PC-9 (cell line): Measurements from ENCODE around the gene EGFR. TPM values are rescaled to one million over a fixed set of nuclear protein-coding genes. Genes with fewer than 3 reads are reported as not detected.
A peak's percentile ranks its signal among the peaks of the same experiment; 100 is the strongest.

Experiments
- BruUV-seq: library from RNA; stranded (reverse); fragments of 400-500 nt; replicated peaks from 2 replicates; lab custom pipeline; 2021; lab: Mats Ljungman, UMichigan
- CTCF ChIA-PET: fragments of 300-600 bp; sonication (Branson Sonifier 250); formaldehyde crosslinking; loops from one replicate; lab custom pipeline; 2022; ENCODE audit warnings: antibody characterized with exemption; lab: Charles Lee
- POLR2A ChIA-PET: fragments of 300-600 bp; sonication (Branson Sonifier 250); formaldehyde crosslinking; loops from one replicate; lab custom pipeline; 2022; ENCODE audit warnings: antibody characterized with exemption; ENCODE audit not compliant: unreplicated experiment; lab: Charles Lee
- DNase-seq, 2 experiments: peaks; one replicate each; pipeline versions ENCODE4 v3.0.0 to v3.0.0-alpha.2; 2015 to 2022; ENCODE audit warnings: mixed read lengths in 1 of 2
- H2AFZ ChIP-seq: fragments of 200-600 bp; sonication (generic); 2 replicates; pipeline ENCODE4 v1.8.1; 2017; ENCODE audit warnings: antibody characterized with exemption
- H3F3A ChIP-seq: fragments of 200-600 bp; sonication (generic); 2 replicates; pipeline ENCODE4 v1.8.1; 2017; ENCODE audit warnings: antibody characterized with exemption, mild to moderate bottlenecking, low read depth; ENCODE audit not compliant: insufficient read depth
- H3K27ac ChIP-seq: fragments of 200-600 bp; sonication (generic); 2 replicates; pipeline ENCODE4 v1.6.1; 2016; ENCODE audit warnings: mixed run types
- H3K27me3 ChIP-seq: fragments of 200-600 bp; sonication (generic); 2 replicates; pipeline ENCODE4 v1.6.1; 2016; ENCODE audit warnings: low read depth, mixed run types; ENCODE audit not compliant: insufficient read depth
- H3K36me3 ChIP-seq: fragments of 200-600 bp; sonication (generic); 2 replicates; pipeline ENCODE4 v1.6.1; 2016; ENCODE audit warnings: low read depth, mixed run types
- H3K4me1 ChIP-seq: fragments of 200-600 bp; sonication (generic); replicated peaks from 2 replicates; pipeline ENCODE4 v1.6.1; 2016; ENCODE audit warnings: mixed run types; ENCODE audit not compliant: insufficient read depth
- H3K4me2 ChIP-seq: fragments of 200-600 bp; sonication (generic); 2 replicates; pipeline ENCODE4 v1.6.1; 2017; ENCODE audit warnings: mixed run types
- H3K4me3 ChIP-seq: fragments of 200-600 bp; sonication (generic); 2 replicates; pipeline ENCODE4 v1.6.1; 2016; ENCODE audit warnings: mixed run types
- H3K79me2 ChIP-seq: fragments of 200-600 bp; sonication (generic); 2 replicates; pipeline ENCODE4 v1.6.1; 2017; ENCODE audit warnings: low read depth, mixed run types
- H3K9me2 ChIP-seq: fragments of 200-600 bp; sonication (generic); 2 replicates; pipeline ENCODE4 v1.8.1; 2017; ENCODE audit warnings: mild to moderate bottlenecking; ENCODE audit not compliant: insufficient read depth
- H3K9me3 ChIP-seq: fragments of 200-600 bp; sonication (generic); 2 replicates; pipeline ENCODE4 v1.8.1; 2016; ENCODE audit warnings: low read depth; ENCODE audit not compliant: insufficient read depth
- H4K20me1 ChIP-seq: fragments of 200-600 bp; sonication (generic); 2 replicates; pipeline ENCODE4 v1.8.1; 2017; ENCODE audit not compliant: insufficient read depth
- EZH2 ChIP-seq: fragments of 200-600 bp; sonication (generic); IDR thresholded peaks from 2 replicates; pipeline ENCODE4 v1.8.0; 2017; ENCODE audit warnings: antibody characterized with exemption, low read depth
- intact Hi-C: fragments of 100-400 bp; cut with micrococcal nuclease; formaldehyde crosslinking; loops from one replicate; pipeline ENCODE4 v1.10.0; 2022; ENCODE audit not compliant: unreplicated experiment
- total RNA-seq: library from RNA; stranded (reverse); gene quantifications from 2 replicates; pipeline ENCODE4 v1.2.3, GENCODE V29; 2021
- TF ChIP-seq, protein P1 (sequence below): fragments of 200-600 bp; sonication (generic); conservative IDR thresholded peaks from 2 replicates; pipeline ENCODE4 v1.6.1; 2017; ENCODE audit warnings: mixed run types, antibody characterized with exemption, mild to moderate bottlenecking, moderate library complexity

Gene EGFR
- total RNA-seq, 1 experiment from 2014 or later = 342 TPM

DNA sequence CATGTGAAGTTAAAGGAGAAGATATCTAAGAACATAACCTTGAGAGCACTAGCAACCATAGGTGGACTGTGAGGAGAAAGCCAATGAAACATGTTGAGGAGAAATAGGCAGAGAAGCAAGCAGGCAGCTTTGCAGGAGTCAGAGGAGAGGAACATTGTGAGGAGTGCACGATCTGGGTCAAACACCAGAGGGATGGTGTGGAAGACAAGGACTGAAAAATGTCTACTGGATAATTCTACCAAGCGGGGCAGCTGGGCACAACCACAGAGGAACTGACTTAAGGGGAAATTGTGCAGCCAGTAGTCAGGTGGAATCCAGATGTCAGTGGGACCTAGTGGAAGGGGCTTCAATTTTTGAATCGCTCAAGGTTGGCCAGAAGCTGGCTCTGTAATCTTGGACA is 234.4 kb downstream of the EGFR start:
- Histone ChIP-seq H3K4me2 (no peak overlapping the region), H4K20me1 (no peaks in the 10 kb centered on the region), H3K27me3 (no peaks in the 10 kb centered on the region), H3F3A (no peaks in the 10 kb centered on the region), H3K9me2 (no peaks in the 10 kb centered on the region), H3K27ac (no peak overlapping the region), H2AFZ (no peak overlapping the region), H3K4me3 (no peak overlapping the region), H3K9me3 (no peaks in the 10 kb centered on the region), H3K79me2 (no peaks in the 10 kb centered on the region), H3K4me1 (peaks cover 5% of the 10 kb centered on the region), H3K36me3 (no peaks in the 10 kb centered on the region)
- POLR2A ChIA-PET = interaction anchor here (0.7 kb wide), 1 partner anchor 235 kb away, joined by 4 read pairs; the partner anchor contains the start of gene EGFR
- DNase-seq = no peak
- TF ChIP-seq, protein P1, sequence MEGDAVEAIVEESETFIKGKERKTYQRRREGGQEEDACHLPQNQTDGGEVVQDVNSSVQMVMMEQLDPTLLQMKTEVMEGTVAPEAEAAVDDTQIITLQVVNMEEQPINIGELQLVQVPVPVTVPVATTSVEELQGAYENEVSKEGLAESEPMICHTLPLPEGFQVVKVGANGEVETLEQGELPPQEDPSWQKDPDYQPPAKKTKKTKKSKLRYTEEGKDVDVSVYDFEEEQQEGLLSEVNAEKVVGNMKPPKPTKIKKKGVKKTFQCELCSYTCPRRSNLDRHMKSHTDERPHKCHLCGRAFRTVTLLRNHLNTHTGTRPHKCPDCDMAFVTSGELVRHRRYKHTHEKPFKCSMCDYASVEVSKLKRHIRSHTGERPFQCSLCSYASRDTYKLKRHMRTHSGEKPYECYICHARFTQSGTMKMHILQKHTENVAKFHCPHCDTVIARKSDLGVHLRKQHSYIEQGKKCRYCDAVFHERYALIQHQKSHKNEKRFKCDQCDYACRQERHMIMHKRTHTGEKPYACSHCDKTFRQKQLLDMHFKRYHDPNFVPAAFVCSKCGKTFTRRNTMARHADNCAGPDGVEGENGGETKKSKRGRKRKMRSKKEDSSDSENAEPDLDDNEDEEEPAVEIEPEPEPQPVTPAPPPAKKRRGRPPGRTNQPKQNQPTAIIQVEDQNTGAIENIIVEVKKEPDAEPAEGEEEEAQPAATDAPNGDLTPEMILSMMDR = no peak
- CTCF ChIA-PET = interaction anchor here (1.5 to 3.9 kb wide), 2 partner anchors 231 to 479 kb away, joined by 3 to 26 read pairs; no protein-coding TSS in a partner anchor
- no TSS peak for BruUV-seq
- intact Hi-C loops = no loop called here

- Histone ChIP-seq H3K36me3 (no peaks in the 10 kb centered on the region), H3K4me1 (peaks cover 5% of the 10 kb centered on the region), H3F3A (no peaks in the 10 kb centered on the region), H3K27me3 (no peaks in the 10 kb centered on the region), H3K9me2 (no peaks in the 10 kb centered on the region), H3K79me2 (no peaks in the 10 kb centered on the region), H3K27ac (no peak overlapping the region), H4K20me1 (no peaks in the 10 kb centered on the region), H3K4me2 (peak overlapping the region; percentile 97), H3K4me3 (peak overlapping the region; percentile 64; the same call in 1 of the 2 replicates), H3K9me3 (no peaks in the 10 kb centered on the region), H2AFZ (peak overlapping the region; percentile 97)
- intact Hi-C loops = loop anchor here (2.0 kb wide), 5 partner anchors 45 to 423 kb away; no protein-coding TSS in a partner anchor
- ChIA-PET POLR2A (interaction anchor here (1.1 kb wide), 1 partner anchor 81 kb away, joined by 3 read pairs; no protein-coding TSS in a partner anchor), CTCF (interaction anchor here (0.6 to 3.9 kb wide), 15 partner anchors 9 to 505 kb away, joined by 3 to 28 read pairs (median 6); partner anchors contain the start of gene SEC61G)
- no peak for DNase-seq
- TF ChIP-seq EZH2 = no peak
- TF ChIP-seq, protein P1 = no peak
- BruUV-seq = no TSS peak
These were observed 235.4 kb downstream of the EGFR start for GRCh38 chr7:55254242-55254595.

DNA sequence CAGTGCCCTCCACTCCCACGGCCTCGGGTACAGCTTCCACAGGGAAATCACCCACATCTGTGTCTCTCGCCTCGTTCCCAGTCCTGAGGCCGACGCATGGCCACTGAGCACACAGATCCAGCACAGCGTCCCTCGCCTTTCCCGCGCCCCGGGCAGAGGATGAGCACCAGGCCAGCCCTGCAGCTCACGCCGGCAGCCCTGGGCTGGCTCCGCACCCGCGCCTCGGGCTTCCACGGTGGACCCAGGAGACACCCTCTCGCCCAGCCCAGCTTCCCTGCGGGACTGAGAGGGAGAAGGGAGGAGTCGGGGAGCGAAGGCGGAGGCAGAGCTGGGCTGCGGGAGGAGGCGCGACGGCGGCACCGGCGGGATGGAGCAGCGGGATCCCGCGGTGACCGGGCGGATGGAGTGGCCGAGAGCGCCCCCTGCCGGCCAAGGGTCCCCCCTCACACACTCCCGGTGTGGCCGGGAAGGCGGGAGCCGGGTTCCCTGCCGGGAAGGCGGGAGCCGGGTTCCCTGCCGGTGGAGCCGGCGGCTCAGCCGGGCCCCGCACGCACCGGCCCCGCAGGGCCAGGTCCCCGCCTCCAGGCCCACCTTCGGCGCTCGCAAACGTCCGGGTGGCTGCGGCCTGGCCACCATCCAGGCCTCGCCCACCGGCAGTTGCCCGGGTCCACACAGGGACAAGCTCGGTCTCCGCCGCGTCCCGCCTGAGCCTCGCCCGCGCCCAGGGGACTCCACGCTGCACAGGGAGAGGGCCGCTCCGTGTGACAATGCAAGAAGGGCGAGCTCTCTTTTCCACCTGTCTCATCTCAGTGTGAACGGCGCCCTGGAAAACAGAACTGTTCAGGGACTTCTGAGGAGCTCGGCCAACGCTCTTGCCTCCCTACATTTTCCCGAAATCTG is 236.0 kb downstream of the EGFR start:
- no peak overlapping the region for H3K27ac ChIP-seq
- peak overlapping the region; percentile 64 for H3K4me3 ChIP-seq
- DNase-seq = peak; percentile 63 to 98
- BruUV-seq = TSS peak; percentile 36
- peak overlapping the region; percentile 97 for H3K4me2 ChIP-seq
- no peak for TF ChIP-seq EZH2
- TF ChIP-seq, protein P1 = peak; percentile 96
- H3K27me3 ChIP-seq = no peaks in the 10 kb centered on the region
- intact Hi-C loops = loop anchor here (1.0 to 2.0 kb wide), 11 partner anchors 46 to 481 kb away; no protein-coding TSS in a partner anchor
- no peaks in the 10 kb centered on the region for H3K9me3 ChIP-seq
- no peaks in the 10 kb centered on the region for H3K36me3 ChIP-seq
- POLR2A ChIA-PET = interaction anchor here (0.6 to 1.1 kb wide), 7 partner anchors 42 to 514 kb away, joined by 3 to 9 read pairs (median 3); partner anchors contain the start of gene SEC61G
- CTCF ChIA-PET = interaction anchor here (0.6 to 3.9 kb wide), 29 partner anchors 10 to 506 kb away, joined by 3 to 28 read pairs (median 4); partner anchors contain the start of gene SEC61G
- H3K4me1 ChIP-seq = peaks cover 5% of the 10 kb centered on the region
- H3F3A ChIP-seq = no peaks in the 10 kb centered on the region
- no peaks in the 10 kb centered on the region for H4K20me1 ChIP-seq
- H3K79me2 ChIP-seq = no peaks in the 10 kb centered on the region
- H2AFZ ChIP-seq = peak overlapping the region; percentile 97
- H3K9me2 ChIP-seq = no peaks in the 10 kb centered on the region
